Sciatic nerve (tissue), 2 donors: Measurements from ENCODE around the gene MYO3B. TPM values are rescaled to one million over a fixed set of nuclear protein-coding genes. Genes with fewer than 3 reads are reported as not detected.
A peak's percentile ranks its signal among the peaks of the same experiment; 100 is the strongest.

Experiments
- ATAC-seq: fragments of 200-7000 bp; cut with Tn5 transposase; one replicate; pipeline ENCODE4 v1.9.1; 2020; ENCODE audit warnings: mild to moderate bottlenecking, moderate library complexity
- DNase-seq: peaks from one replicate; pipeline ENCODE4 v3.0.0-alpha.2; 2020; ENCODE audit warnings: low spot score
- intact Hi-C: fragments of 100-400 bp; cut with DNase I; formaldehyde crosslinking; loops from one replicate; pipeline ENCODE4 v1.14.2; 2022
- total RNA-seq: library from RNA; stranded (reverse); fragmentation: NEBNext Ultra II Directional; extraction: Animal tissue kit (Norgen Biotek cat#: 25700); gene quantifications from one replicate; pipeline ENCODE4 v1.2.1, GENCODE V29; 2021
- donor health status: DM: no; HTN: no; CAD: no.
- donor health status: DM: no; HTN: no; CAD: no.

Gene MYO3B
- total RNA-seq: 0.13 TPM

GRCh38 chr2:170177950-170178781 is at the start of gene MYO3B:
TSS of gene MYO3B (plus strand) at chr2:170178147. CDS start at chr2:170178288, 141 bp downstream.
- DNase-seq: no peak
- ATAC-seq: peak; percentile 88
- intact Hi-C loops: no loop called here

GRCh38 chr2:170139276-170139967 is 38.5 kb upstream of the MYO3B start:
- ATAC-seq: no peak
- no peak for DNase-seq
- intact Hi-C loops: no loop called here

- ATAC-seq (no peak), DNase-seq (no peak)
- intact Hi-C loops: no loop called here
These were observed 37.4 kb upstream of the MYO3B start for GRCh38 chr2:170140561-170140960.

GRCh38 chr2:170141865-170142264 is 36.1 kb upstream of the MYO3B start:
- intact Hi-C loops: no loop called here
- ATAC-seq (no peak), DNase-seq (no peak)

GRCh38 chr2:170142502-170142901 is 35.4 kb upstream of the MYO3B start:
- DNase-seq (no peak), ATAC-seq (no peak)
- intact Hi-C loops: no loop called here

- intact Hi-C loops: no loop called here
- no peak for DNase-seq
- no peak for ATAC-seq
These were observed 34.8 kb upstream of the MYO3B start for GRCh38 chr2:170143045-170143717.

GRCh38 chr2:170144761-170145160 is 33.2 kb upstream of the MYO3B start:
- DNase-seq (no peak), ATAC-seq (no peak)
- intact Hi-C loops: no loop called here

- ATAC-seq: no peak
- intact Hi-C loops: no loop called here
- no peak for DNase-seq
These were observed 32.8 kb upstream of the MYO3B start for GRCh38 chr2:170145191-170145590.

GRCh38 chr2:170145675-170146432 is 32.1 kb upstream of the MYO3B start:
- DNase-seq (no peak), ATAC-seq (no peak)
- intact Hi-C loops: no loop called here

- intact Hi-C loops: no loop called here
- no peak for ATAC-seq
- DNase-seq: no peak
These were observed 31.2 kb upstream of the MYO3B start for GRCh38 chr2:170146784-170147183.

GRCh38 chr2:170147576-170147975 is 30.4 kb upstream of the MYO3B start:
- ATAC-seq: no peak
- intact Hi-C loops: no loop called here
- no peak for DNase-seq

- DNase-seq (no peak), ATAC-seq (no peak)
- intact Hi-C loops: no loop called here
These were observed 29.8 kb upstream of the MYO3B start for GRCh38 chr2:170148161-170148560.

GRCh38 chr2:170152421-170152820 is 25.5 kb upstream of the MYO3B start:
- intact Hi-C loops: no loop called here
- DNase-seq (no peak), ATAC-seq (no peak)

GRCh38 chr2:170155022-170155722 is 22.8 kb upstream of the MYO3B start:
- ATAC-seq (no peak), DNase-seq (no peak)
- intact Hi-C loops: no loop called here

- no peak for DNase-seq
- no peak for ATAC-seq
- intact Hi-C loops: no loop called here
These were observed 22.2 kb upstream of the MYO3B start for GRCh38 chr2:170155723-170156253.

- DNase-seq (no peak), ATAC-seq (no peak)
- intact Hi-C loops: no loop called here
These were observed 21.4 kb upstream of the MYO3B start for GRCh38 chr2:170156592-170156991.

- no peak for DNase-seq
- intact Hi-C loops: no loop called here
- ATAC-seq: no peak
These were observed 20.8 kb upstream of the MYO3B start for GRCh38 chr2:170157025-170157684.

GRCh38 chr2:170159060-170159459 is 18.9 kb upstream of the MYO3B start:
- DNase-seq: no peak
- intact Hi-C loops: no loop called here
- ATAC-seq: no peak
